Measurements from ENCODE around the gene SMARCD3.

The SMARCD3 gene

GRCh38 chr7:151237244-151238189 lies 11.0 kb downstream of the SMARCD3 start:
- Histone ChIP-seq H3K27me3 (ENCODE audit: control insufficient read depth, insufficient read depth, low read length) (no peaks in the 10 kb centered on the region), H3K9me3 (ENCODE audit: control insufficient read depth, insufficient read depth, low read length) (no peaks in the 10 kb centered on the region), H3K27ac (ENCODE audit: low read length) (no peak overlapping the region), H3K36me3 (ENCODE audit: control insufficient read depth, insufficient read depth, low read length) (peaks cover 19% of the 10 kb centered on the region), H3K4me1 (ENCODE audit: control insufficient read depth, insufficient read depth, low read length) (0 out of 2 replicates have a peak, but pooled peaks cover 2% of the 10 kb centered on the region), H3K4me3 (ENCODE audit: low read length) (no peak overlapping the region)
- DNase-seq (ENCODE audit: low read depth, low spot score) = no peak
- no CpG with 5 or more reads among the region's 44 CpGs for WGBS (ENCODE audit: insufficient coverage, insufficient read length)

- 0 out of 2 replicates have a peak, but pooled peaks cover 2% of the 10 kb centered on the region for H3K4me1 ChIP-seq (ENCODE audit: control insufficient read depth, insufficient read depth, low read length)
- DNase-seq (ENCODE audit: low read depth, low spot score) = no peak
- peaks cover 19% of the 10 kb centered on the region for H3K36me3 ChIP-seq (ENCODE audit: control insufficient read depth, insufficient read depth, low read length)
- H3K27me3 ChIP-seq (ENCODE audit: control insufficient read depth, insufficient read depth, low read length) = no peaks in the 10 kb centered on the region
- no CpG with 5 or more reads among the region's 13 CpGs for WGBS (ENCODE audit: insufficient coverage, insufficient read length)
- no peak overlapping the region for H3K27ac ChIP-seq (ENCODE audit: low read length)
- H3K4me3 ChIP-seq (ENCODE audit: low read length) = no peak overlapping the region
- no peaks in the 10 kb centered on the region for H3K9me3 ChIP-seq (ENCODE audit: control insufficient read depth, insufficient read depth, low read length)
Measured at GRCh38 chr7:151236406-151236805, 12.1 kb downstream of the SMARCD3 start.

- H3K4me1 ChIP-seq (ENCODE audit: control insufficient read depth, insufficient read depth, low read length) = 0 out of 2 replicates have a peak, but pooled peaks cover 2% of the 10 kb centered on the region
- H3K4me3 ChIP-seq (ENCODE audit: low read length) = no peak overlapping the region
- H3K27ac ChIP-seq (ENCODE audit: low read length) = no peak overlapping the region
- H3K36me3 ChIP-seq (ENCODE audit: control insufficient read depth, insufficient read depth, low read length) = peaks cover 19% of the 10 kb centered on the region
- WGBS (ENCODE audit: insufficient coverage, insufficient read length) = no CpG with 5 or more reads among the region's 28 CpGs
- H3K27me3 ChIP-seq (ENCODE audit: control insufficient read depth, insufficient read depth, low read length) = no peaks in the 10 kb centered on the region
- H3K9me3 ChIP-seq (ENCODE audit: control insufficient read depth, insufficient read depth, low read length) = no peaks in the 10 kb centered on the region
- DNase-seq (ENCODE audit: low read depth, low spot score) = no peak
Measured at GRCh38 chr7:151235091-151235787, 13.3 kb downstream of the SMARCD3 start.

GRCh38 chr7:151233804-151234203 lies 14.7 kb downstream of the SMARCD3 start:
- H3K27ac ChIP-seq (ENCODE audit: low read length) = no peak overlapping the region

GRCh38 chr7:151232917-151233701 lies 15.4 kb downstream of the SMARCD3 start:
- no CpG with 5 or more reads among the region's 36 CpGs for WGBS (ENCODE audit: insufficient coverage, insufficient read length)
- Histone ChIP-seq H3K27me3 (ENCODE audit: control insufficient read depth, insufficient read depth, low read length) (no peaks in the 10 kb centered on the region), H3K9me3 (ENCODE audit: control insufficient read depth, insufficient read depth, low read length) (no peaks in the 10 kb centered on the region), H3K4me3 (ENCODE audit: low read length) (peak overlapping the region; percentile 60; the same call in 1 of the 2 replicates), H3K27ac (ENCODE audit: low read length) (no peak overlapping the region), H3K36me3 (ENCODE audit: control insufficient read depth, insufficient read depth, low read length) (peaks cover 19% of the 10 kb centered on the region), H3K4me1 (ENCODE audit: control insufficient read depth, insufficient read depth, low read length) (0 out of 2 replicates have a peak, but pooled peaks cover 2% of the 10 kb centered on the region)
- DNase-seq (ENCODE audit: low read depth, low spot score) = no peak

More at GRCh38 chr7:151233804-151234203, 14.7 kb downstream of the SMARCD3 start:
- WGBS (ENCODE audit: insufficient coverage, insufficient read length) = no CpG with 5 or more reads among the region's 9 CpGs
- no peaks in the 10 kb centered on the region for H3K9me3 ChIP-seq (ENCODE audit: control insufficient read depth, insufficient read depth, low read length)
- no peak overlapping the region for H3K4me3 ChIP-seq (ENCODE audit: low read length)
- 0 out of 2 replicates have a peak, but pooled peaks cover 2% of the 10 kb centered on the region for H3K4me1 ChIP-seq (ENCODE audit: control insufficient read depth, insufficient read depth, low read length)
- peaks cover 19% of the 10 kb centered on the region for H3K36me3 ChIP-seq (ENCODE audit: control insufficient read depth, insufficient read depth, low read length)
- no peak for DNase-seq (ENCODE audit: low read depth, low spot score)
- no peaks in the 10 kb centered on the region for H3K27me3 ChIP-seq (ENCODE audit: control insufficient read depth, insufficient read depth, low read length)

GRCh38 chr7:151232091-151232916 lies 16.2 kb downstream of the SMARCD3 start, which contains the start of gene CHPF2:
TSS of gene CHPF2 (plus strand) at chr7:151232483. CDS start at chr7:151234012, 1,529 bp downstream.
- no peak within 1 kb of the TSS for H3K27ac ChIP-seq (ENCODE audit: low read length)
- peak within 1 kb of the TSS; percentile 60 for H3K4me3 ChIP-seq (ENCODE audit: low read length)
- no peaks in the 10 kb centered on the region for H3K27me3 ChIP-seq (ENCODE audit: control insufficient read depth, insufficient read depth, low read length)
- 0 out of 2 replicates have a peak, but pooled peaks cover 2% of the 10 kb centered on the region for H3K4me1 ChIP-seq (ENCODE audit: control insufficient read depth, insufficient read depth, low read length)
- DNase-seq (ENCODE audit: low read depth, low spot score) = no peak
- H3K36me3 ChIP-seq (ENCODE audit: control insufficient read depth, insufficient read depth, low read length) = peaks cover 13% of the 10 kb centered on the region
- no peaks in the 10 kb centered on the region for H3K9me3 ChIP-seq (ENCODE audit: control insufficient read depth, insufficient read depth, low read length)
- no CpG with 5 or more reads among the region's 79 CpGs for WGBS (ENCODE audit: insufficient coverage, insufficient read length)

GRCh38 chr7:151231080-151231479 lies 17.4 kb downstream of the SMARCD3 start:
- no peaks in the 10 kb centered on the region for H3K27me3 ChIP-seq (ENCODE audit: control insufficient read depth, insufficient read depth, low read length)
- no peaks in the 10 kb centered on the region for H3K9me3 ChIP-seq (ENCODE audit: control insufficient read depth, insufficient read depth, low read length)
- H3K4me3 ChIP-seq (ENCODE audit: low read length) = no peak overlapping the region
- DNase-seq (ENCODE audit: low read depth, low spot score) = no peak
- H3K27ac ChIP-seq (ENCODE audit: low read length) = no peak overlapping the region
- H3K4me1 ChIP-seq (ENCODE audit: control insufficient read depth, insufficient read depth, low read length) = 0 out of 2 replicates have a peak, but pooled peaks cover 2% of the 10 kb centered on the region
- H3K36me3 ChIP-seq (ENCODE audit: control insufficient read depth, insufficient read depth, low read length) = peaks cover 7% of the 10 kb centered on the region
- WGBS (ENCODE audit: insufficient coverage, insufficient read length) = no CpG with 5 or more reads among the region's 1 CpG

- H3K36me3 ChIP-seq (ENCODE audit: control insufficient read depth, insufficient read depth, low read length) = peaks cover 6% of the 10 kb centered on the region; the same call in 1 of the 2 replicates
- DNase-seq (ENCODE audit: low read depth, low spot score) = no peak
- H3K27me3 ChIP-seq (ENCODE audit: control insufficient read depth, insufficient read depth, low read length) = no peaks in the 10 kb centered on the region
- H3K27ac ChIP-seq (ENCODE audit: low read length) = no peak overlapping the region
- no peaks in the 10 kb centered on the region for H3K9me3 ChIP-seq (ENCODE audit: control insufficient read depth, insufficient read depth, low read length)
- H3K4me1 ChIP-seq (ENCODE audit: control insufficient read depth, insufficient read depth, low read length) = 0 out of 2 replicates have a peak, but pooled peaks cover 2% of the 10 kb centered on the region
- no peak overlapping the region for H3K4me3 ChIP-seq (ENCODE audit: low read length)
- no CpG with 5 or more reads among the region's 10 CpGs for WGBS (ENCODE audit: insufficient coverage, insufficient read length)
Measured at GRCh38 chr7:151229249-151229648, 19.2 kb downstream of the SMARCD3 start.

Measured in iPS DF 6.9 (cell line).